Fibroblast of villous mesenchyme (primary cell): ENCODE data around the gene IRAK2. TPM values are rescaled to one million over a fixed set of nuclear protein-coding genes. Genes with fewer than 3 reads are reported as not detected.
A peak's percentile ranks its signal among the peaks of the same experiment; 100 is the strongest.
"Not testable (repeated sequence)": the region's sequence is repeated elsewhere in the genome, so short reads cannot be mapped to it uniquely, and the experiment has no call there.

Experiments used
- DNase-seq: peaks from one replicate; pipeline ENCODE4 v3.0.0-alpha.2; 2010; ENCODE audit warnings: low read depth
- H3K4me3 ChIP-seq: 2 replicates; pipeline ENCODE4 v1.5.1; 2011; ENCODE audit warnings: low read depth, mild to moderate bottlenecking, low read length
- CTCF ChIP-seq: IDR thresholded peaks from 2 replicates; pipeline ENCODE4 v1.5.1; 2012; ENCODE audit warnings: low read depth, mild to moderate bottlenecking, low read length; ENCODE audit not compliant: insufficient read depth
- total RNA-seq: library from RNA; depleted of rRNA; stranded (reverse); fragments of >200 nt; gene quantifications from 2 replicates; pipeline ENCODE4 v1.2.3, GENCODE V29; 2012

Gene IRAK2
- total RNA-seq, 1 donor: 8.2 TPM

- TF ChIP-seq CTCF: no peak
- no peak overlapping the region for H3K4me3 ChIP-seq
- DNase-seq: no peak
Measured at GRCh38 chr3:10122724-10123123, 42.0 kb upstream of the IRAK2 start.

- DNase-seq, H3K4me3 ChIP-seq: not testable (repeated sequence)
Measured at GRCh38 chr3:10135872-10136271, 28.8 kb upstream of the IRAK2 start.

- DNase-seq: no peak
- no peak overlapping the region for H3K4me3 ChIP-seq
- TF ChIP-seq CTCF: no peak
Measured at GRCh38 chr3:10136426-10137005, 28.2 kb upstream of the IRAK2 start.

- no peak overlapping the region for H3K4me3 ChIP-seq
- no peak for TF ChIP-seq CTCF
- DNase-seq: no peak
Measured at GRCh38 chr3:10137178-10137577, 27.5 kb upstream of the IRAK2 start.

- peak overlapping the region; percentile 80 for H3K4me3 ChIP-seq
- no peak for DNase-seq
- no peak for TF ChIP-seq CTCF
Measured at GRCh38 chr3:10140996-10141546, 23.6 kb upstream of the IRAK2 start.

GRCh38 chr3:10142707-10143560, 21.8 kb upstream of the IRAK2 start:
- peak overlapping the region; percentile 80 for H3K4me3 ChIP-seq
- DNase-seq: peak; percentile 41
- no peak for TF ChIP-seq CTCF

- no peak for DNase-seq
- TF ChIP-seq CTCF: no peak
- no peak overlapping the region for H3K4me3 ChIP-seq
Measured at GRCh38 chr3:10145685-10146084, 19.0 kb upstream of the IRAK2 start.
